AG09319 (cell line): Measurements from ENCODE around the gene SAG.

Experiments
- DNase-seq: peaks from one replicate; pipeline ENCODE4 v3.0.0-alpha.2; 2010; ENCODE audit warnings: low read depth; ENCODE audit errors: extremely low read depth
- TF ChIP-seq, protein P1 (sequence below): IDR thresholded peaks from 2 replicates; pipeline ENCODE4 v1.5.1; 2011; ENCODE audit warnings: low read depth, mild to moderate bottlenecking, inconsistent platforms, low read length, moderate library complexity

The SAG gene

DNA sequence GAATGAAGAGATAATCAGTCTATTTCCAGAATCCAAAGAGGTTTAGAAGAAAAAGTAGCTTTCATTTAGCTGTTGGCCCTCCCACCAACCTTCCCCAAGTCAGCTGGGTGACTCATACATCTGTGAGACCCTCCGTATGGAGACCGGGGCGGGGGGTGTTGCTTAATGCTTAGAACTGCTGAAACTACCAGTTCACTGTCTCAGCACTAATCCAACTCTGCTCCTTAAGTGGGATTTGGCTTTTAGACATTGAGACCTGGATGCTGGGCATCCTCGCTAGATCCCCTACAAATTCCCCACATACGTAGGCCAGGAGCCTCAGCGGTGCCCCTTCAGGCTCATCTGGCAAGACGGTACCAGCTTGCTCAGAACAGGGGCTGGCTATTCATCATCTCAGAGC is at the start of gene SAG:
Gene SAG (plus strand): TSS at position 252 of the 400 bp plus-strand sequence. CDS start 1,374 bp downstream, outside the sequence.
- TF ChIP-seq, protein P1, sequence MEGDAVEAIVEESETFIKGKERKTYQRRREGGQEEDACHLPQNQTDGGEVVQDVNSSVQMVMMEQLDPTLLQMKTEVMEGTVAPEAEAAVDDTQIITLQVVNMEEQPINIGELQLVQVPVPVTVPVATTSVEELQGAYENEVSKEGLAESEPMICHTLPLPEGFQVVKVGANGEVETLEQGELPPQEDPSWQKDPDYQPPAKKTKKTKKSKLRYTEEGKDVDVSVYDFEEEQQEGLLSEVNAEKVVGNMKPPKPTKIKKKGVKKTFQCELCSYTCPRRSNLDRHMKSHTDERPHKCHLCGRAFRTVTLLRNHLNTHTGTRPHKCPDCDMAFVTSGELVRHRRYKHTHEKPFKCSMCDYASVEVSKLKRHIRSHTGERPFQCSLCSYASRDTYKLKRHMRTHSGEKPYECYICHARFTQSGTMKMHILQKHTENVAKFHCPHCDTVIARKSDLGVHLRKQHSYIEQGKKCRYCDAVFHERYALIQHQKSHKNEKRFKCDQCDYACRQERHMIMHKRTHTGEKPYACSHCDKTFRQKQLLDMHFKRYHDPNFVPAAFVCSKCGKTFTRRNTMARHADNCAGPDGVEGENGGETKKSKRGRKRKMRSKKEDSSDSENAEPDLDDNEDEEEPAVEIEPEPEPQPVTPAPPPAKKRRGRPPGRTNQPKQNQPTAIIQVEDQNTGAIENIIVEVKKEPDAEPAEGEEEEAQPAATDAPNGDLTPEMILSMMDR = no peak
- no peak for DNase-seq

DNA sequence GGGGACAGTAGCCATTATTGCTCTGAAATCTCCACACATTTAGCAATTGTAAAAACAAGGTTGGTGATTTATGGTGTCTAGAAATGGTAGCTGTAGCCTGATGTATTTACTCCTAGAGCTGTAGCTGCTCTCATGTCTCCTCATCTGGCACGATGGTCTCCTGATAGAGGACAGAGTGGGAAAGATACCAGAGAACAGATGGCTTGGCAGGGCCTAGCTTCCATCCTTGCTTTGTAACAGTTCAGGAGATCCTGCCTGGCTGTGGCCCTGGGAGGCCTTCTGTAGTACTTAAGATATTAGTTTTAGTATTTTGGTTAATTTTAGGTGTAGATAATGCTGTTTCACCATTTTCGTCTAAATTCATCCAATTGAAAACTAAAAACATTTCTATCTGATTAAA is 49.4 kb upstream of the SAG start:
- DNase-seq = no peak
- TF ChIP-seq, protein P1 = no peak

DNA sequence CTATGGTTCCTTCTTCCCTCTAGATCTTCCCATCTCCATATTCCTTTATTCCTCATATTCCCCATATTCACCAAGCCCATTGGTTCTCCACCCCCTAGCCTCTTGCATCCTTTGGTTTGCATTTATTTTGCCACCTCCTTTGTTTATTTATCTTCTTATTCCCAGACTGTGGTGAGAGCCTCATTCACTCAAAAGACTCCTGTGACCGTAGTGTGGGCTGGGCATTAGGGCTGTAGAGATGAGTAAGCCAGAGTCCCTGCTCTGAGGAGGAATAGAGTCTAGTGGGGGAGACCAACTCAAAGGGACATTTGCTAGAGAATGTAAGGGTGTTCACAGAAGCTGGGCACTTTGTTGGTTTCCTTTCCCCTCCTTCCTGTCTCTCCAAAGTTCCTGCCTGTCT is 47.9 kb upstream of the SAG start:
- no peak for DNase-seq
- TF ChIP-seq, protein P1 = no peak

DNA sequence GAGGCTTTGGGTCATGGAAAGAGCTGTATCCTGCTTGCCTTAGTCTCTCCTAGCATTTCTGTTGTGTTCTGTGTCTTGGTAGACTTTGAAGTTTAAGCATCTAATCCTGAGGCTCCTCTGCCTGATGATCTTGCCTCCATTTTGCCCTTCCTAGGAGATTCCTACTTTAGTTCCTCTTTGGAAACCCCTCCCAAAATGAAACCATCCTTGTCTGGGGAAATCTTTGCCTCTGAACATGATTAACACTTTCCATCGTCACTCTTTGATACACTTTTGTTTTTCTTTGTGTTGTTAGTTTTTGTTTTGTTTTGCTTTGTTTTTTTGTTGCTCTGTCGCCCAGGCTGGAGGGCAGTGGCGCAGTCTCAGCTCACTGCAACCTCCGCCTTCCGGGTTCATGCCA is 47.0 kb upstream of the SAG start:
- TF ChIP-seq, protein P1 = no peak
- no peak for DNase-seq

DNA sequence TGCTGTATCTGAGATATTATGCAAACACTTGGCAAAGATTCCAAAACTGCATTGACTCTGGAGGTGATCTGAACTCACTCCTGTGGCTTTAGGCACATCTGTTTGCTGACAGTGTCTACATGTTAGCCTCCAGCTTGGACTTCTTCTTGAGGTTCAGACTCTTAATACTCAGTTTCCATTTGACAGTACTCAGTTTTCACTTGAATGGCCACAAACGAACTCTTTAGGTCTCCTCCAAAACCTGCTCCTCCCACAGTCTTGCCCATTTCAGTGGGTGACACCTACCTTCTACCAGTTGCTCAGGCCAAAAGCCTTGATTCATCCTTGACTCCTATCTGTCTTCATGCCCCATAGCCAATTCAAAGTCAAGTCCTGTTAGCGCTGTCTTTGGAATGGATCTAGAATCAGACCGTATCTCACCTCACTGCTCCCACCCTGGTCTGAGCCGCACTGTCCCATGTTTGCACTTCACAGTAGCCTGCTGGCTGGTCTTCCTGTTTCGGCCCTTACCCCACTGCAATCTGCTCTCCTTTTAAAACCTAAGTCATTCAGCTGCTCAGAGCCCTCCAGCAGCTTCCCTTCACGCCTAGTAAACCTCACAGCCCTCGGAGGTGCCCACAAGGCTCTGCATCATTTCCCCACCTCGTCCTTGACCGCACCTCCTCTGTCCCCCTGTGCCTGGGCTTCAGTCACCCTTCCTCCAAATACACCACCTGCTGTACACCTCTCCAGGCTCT is 45.6 kb upstream of the SAG start:
- DNase-seq = no peak
- TF ChIP-seq, protein P1 = no peak

DNA sequence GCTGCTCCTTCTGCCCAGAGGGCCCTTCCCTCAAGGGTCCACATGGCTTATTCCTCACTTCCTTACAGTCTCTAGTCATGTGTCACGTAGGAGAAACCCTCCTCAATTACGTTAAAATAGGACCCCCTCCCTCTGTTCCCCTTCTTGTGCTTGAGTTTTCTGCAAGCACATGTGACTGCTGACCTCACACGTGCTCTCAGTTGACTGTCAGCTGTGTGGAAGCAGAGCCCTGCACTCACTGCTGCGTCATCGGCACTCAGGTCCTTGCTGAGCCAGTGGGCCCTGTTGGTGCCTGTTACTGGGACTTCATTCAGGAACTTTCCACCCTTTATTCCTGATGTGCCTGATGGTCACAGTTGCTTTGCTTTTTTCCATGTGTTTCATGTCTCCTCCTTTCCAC is 45.1 kb upstream of the SAG start:
- TF ChIP-seq, protein P1 = no peak
- DNase-seq = no peak

DNA sequence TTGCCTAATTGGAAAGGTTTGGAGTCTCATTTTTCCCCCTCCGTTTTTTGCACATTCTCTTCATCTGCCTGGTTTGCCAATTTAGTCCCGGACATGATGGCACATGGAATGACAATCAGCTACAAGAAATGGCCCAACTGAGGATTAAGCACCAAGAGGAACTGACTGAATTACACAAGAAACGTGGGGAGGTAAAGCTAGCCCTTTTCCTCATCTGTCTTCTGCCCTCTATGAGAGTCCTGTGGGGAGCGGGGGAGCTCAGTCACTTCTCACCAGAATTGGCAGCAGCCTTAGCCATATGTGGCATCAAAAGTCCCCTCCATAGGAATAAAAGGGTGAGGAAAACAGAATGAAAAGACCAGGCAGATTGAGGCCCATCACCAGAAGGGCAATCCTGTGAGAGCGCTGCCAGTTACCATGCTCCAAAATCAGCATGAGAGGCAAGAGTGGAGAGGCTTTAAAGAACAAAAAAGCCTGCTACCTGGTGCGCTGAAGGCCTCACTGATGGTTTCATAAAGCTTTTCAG is 44.5 kb upstream of the SAG start:
- TF ChIP-seq, protein P1 = no peak
- DNase-seq = no peak
